ENCODE results near the gene PCGF6. TPM values are rescaled to one million over a fixed set of nuclear protein-coding genes. Genes with fewer than 3 reads are reported as not detected.
A peak's percentile ranks its signal among the peaks of the same experiment; 100 is the strongest.

Gene PCGF6
- total RNA-seq, 1 donor from 2014 or later, result 11.1 TPM

DNA sequence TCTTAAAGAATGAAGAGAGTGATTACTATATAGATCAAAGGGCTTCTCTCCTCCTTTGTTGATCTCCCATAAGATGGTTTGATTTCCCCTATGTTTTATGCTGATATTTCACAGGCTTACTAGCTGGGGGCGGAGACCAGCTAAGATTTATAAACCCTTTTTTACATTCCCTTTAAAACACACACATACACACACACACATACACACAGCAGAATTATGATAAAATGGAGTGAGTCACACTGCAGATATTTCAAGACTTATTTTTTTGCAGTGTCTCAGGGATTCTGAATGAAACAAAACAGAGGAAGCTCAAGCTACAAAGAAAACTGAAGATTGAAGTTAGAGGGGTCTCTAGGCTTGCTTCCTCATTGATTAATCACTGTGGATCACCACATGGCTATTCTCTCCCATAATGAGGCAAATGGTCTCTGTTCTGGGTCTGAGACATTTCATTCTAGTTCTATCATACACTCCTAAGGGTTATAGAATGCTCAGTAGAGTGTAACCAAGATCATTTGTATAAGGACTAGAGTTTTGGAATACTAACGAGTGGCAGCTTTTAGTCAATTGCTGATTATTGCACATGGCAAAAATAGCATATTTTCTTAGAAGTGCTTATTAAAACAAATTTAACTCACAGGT, 55.4 kb downstream of the PCGF6 start:
- TF ChIP-seq, protein P1, sequence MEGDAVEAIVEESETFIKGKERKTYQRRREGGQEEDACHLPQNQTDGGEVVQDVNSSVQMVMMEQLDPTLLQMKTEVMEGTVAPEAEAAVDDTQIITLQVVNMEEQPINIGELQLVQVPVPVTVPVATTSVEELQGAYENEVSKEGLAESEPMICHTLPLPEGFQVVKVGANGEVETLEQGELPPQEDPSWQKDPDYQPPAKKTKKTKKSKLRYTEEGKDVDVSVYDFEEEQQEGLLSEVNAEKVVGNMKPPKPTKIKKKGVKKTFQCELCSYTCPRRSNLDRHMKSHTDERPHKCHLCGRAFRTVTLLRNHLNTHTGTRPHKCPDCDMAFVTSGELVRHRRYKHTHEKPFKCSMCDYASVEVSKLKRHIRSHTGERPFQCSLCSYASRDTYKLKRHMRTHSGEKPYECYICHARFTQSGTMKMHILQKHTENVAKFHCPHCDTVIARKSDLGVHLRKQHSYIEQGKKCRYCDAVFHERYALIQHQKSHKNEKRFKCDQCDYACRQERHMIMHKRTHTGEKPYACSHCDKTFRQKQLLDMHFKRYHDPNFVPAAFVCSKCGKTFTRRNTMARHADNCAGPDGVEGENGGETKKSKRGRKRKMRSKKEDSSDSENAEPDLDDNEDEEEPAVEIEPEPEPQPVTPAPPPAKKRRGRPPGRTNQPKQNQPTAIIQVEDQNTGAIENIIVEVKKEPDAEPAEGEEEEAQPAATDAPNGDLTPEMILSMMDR (IDR thresholded peaks at IDR 0.05; ENCODE audit: insufficient read depth, low read length, severe bottlenecking), result no peak
- Histone ChIP-seq H3K4me3 (ENCODE audit: low read depth, low read length) (no peak overlapping the region), H3K36me3 (ENCODE audit: control insufficient read depth, insufficient read depth, low read length) (no peaks in the 10 kb centered on the region), H3K27me3 (ENCODE audit: control insufficient read depth, insufficient read depth, low read length) (no peaks in the 10 kb centered on the region)
- FAIRE-seq (no peak), DNase-seq (ENCODE audit: low read depth) (peak; percentile 48)

DNA sequence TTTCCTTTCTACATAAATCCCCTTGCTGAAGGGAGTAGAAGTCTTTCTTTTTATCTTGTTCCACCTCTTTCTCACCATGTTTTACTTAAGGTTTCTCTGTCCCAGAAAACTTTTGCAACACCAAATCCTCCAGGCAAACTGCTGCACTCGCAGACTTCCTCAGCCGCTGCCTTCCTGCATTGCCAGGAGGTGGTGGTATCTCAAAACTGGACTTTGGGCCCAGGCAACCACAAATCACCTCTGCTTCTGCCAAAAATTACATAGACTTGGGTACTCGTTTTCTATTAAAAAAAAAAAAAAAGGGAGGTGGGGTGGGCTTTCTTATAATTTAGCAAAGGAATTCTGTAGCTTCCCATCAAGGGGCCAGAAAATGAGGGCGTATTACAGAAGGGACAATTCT, 59.4 kb downstream of the PCGF6 start:
- TF ChIP-seq, protein P1 (IDR thresholded peaks at IDR 0.05; ENCODE audit: insufficient read depth, low read length, severe bottlenecking), result no peak
- FAIRE-seq (no peak), DNase-seq (ENCODE audit: low read depth) (no peak)
- Histone ChIP-seq H3K27me3 (ENCODE audit: control insufficient read depth, insufficient read depth, low read length) (no peaks in the 10 kb centered on the region), H3K4me3 (ENCODE audit: low read depth, low read length) (no peak overlapping the region), H3K36me3 (ENCODE audit: control insufficient read depth, insufficient read depth, low read length) (no peaks in the 10 kb centered on the region)

DNA sequence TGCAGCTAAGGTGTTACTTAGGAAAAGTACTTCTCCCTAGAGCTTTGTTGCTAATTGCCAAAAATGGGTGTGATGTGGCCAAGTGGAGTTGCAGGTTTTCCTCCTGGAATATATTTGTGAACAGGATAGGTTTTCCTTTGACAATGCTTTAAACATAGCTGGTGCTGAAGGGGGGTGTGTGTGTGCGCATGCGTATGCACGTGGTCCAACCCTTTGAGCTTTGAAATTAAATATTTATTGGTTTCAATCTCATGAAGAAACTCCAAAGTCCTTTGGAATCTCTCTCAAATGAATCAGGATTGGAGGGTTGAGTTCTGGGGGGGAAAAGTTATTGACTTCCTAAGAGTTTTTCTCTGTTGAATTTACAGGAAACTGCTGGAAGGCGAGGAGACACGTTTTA, 62.9 kb downstream of the PCGF6 start:
- Histone ChIP-seq H3K4me3 (ENCODE audit: low read depth, low read length) (no peak overlapping the region), H3K27me3 (ENCODE audit: control insufficient read depth, insufficient read depth, low read length) (no peaks in the 10 kb centered on the region), H3K36me3 (ENCODE audit: control insufficient read depth, insufficient read depth, low read length) (no peaks in the 10 kb centered on the region)
- DNase-seq (ENCODE audit: low read depth) (no peak), FAIRE-seq (no peak)
- TF ChIP-seq, protein P1 (IDR thresholded peaks at IDR 0.05; ENCODE audit: insufficient read depth, low read length, severe bottlenecking), result no peak

DNA sequence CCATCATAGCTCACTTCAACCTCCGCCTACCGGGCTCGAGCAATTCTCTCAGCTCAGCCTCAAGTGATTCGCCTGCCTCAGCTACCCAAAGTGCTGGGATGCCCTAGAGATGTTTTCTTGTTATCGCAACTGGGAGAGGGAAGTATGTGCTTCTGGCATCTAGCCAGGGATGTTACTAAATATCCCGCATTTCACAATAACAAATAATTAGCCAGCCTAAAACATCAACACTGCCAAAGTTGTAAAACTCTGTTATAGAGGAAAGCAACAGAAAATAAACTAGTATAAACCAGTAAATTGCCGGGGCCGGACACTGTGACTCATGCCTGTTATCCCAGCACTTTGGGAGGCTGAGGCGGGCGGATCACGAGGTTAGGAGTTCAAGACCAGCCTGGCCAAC, 66.8 kb downstream of the PCGF6 start:
- H3K4me3 ChIP-seq (ENCODE audit: low read depth, low read length), result no peak overlapping the region
- FAIRE-seq (no peak), DNase-seq (ENCODE audit: low read depth) (peak; percentile 21)
- peaks cover 16% of the 10 kb centered on the region for H3K27me3 ChIP-seq (ENCODE audit: control insufficient read depth, insufficient read depth, low read length)
- TF ChIP-seq, protein P1 (IDR thresholded peaks at IDR 0.05; ENCODE audit: insufficient read depth, low read length, severe bottlenecking), result no peak
- H3K36me3 ChIP-seq (ENCODE audit: control insufficient read depth, insufficient read depth, low read length), result no peaks in the 10 kb centered on the region

DNA sequence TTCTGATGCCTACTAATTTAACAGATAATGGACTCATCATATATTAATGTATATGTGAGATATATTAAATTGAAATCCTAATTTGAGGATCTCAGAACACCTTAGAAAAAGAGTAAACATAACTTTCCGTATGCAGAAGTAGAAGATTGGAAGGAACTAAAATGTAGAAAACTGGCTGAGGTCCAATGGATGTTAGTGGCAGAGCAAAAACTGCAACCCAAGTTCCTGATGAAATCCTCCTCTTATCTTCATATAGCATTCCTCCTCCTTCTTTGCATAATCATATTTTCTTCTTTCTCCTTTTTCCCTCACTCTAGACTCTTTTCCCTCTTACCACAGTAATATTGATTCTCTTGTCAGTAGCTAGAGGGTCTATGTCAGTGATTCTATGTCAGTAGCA, 68.0 kb downstream of the PCGF6 start:
- H3K36me3 ChIP-seq (ENCODE audit: control insufficient read depth, insufficient read depth, low read length), result no peaks in the 10 kb centered on the region
- no peak for DNase-seq (ENCODE audit: low read depth)
- no peak for FAIRE-seq
- TF ChIP-seq, protein P1 (IDR thresholded peaks at IDR 0.05; ENCODE audit: insufficient read depth, low read length, severe bottlenecking), result no peak
- no peak overlapping the region for H3K4me3 ChIP-seq (ENCODE audit: low read depth, low read length)
- H3K27me3 ChIP-seq (ENCODE audit: control insufficient read depth, insufficient read depth, low read length), result peaks cover 19% of the 10 kb centered on the region

DNA sequence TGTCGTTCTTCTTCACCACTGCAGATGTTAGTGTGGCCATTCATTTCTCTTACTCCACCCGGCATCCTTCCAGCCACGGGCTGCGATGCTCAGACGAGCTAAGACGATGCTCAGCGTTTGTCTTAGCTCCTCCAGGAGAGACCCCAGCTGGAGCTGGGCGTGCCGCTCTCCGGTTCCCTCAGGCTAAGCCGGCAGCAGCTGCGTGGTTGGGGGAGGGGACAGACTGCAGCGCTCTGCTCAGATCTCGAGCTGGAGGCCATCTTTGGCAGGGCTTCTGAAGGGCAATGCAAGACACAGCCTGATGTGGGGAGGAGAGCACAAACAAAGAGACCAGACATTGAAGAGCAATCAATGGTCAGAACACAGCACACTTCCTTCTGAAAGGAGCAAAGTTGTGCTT, 69.2 kb downstream of the PCGF6 start:
- Histone ChIP-seq H3K27me3 (ENCODE audit: control insufficient read depth, insufficient read depth, low read length) (peaks cover 28% of the 10 kb centered on the region), H3K4me3 (ENCODE audit: low read depth, low read length) (no peak overlapping the region), H3K36me3 (ENCODE audit: control insufficient read depth, insufficient read depth, low read length) (no peaks in the 10 kb centered on the region)
- no peak for DNase-seq (ENCODE audit: low read depth)
- TF ChIP-seq, protein P1 (IDR thresholded peaks at IDR 0.05; ENCODE audit: insufficient read depth, low read length, severe bottlenecking), result no peak
- no peak for FAIRE-seq
